ENCODE results near the gene C4A. TPM values are rescaled to one million over a fixed set of nuclear protein-coding genes. Genes with fewer than 3 reads are reported as not detected.

Gene C4A
- total and polyA plus RNA-seq, 7 donors = 3.0 to 13.2 (median 5.6) TPM

DNA sequence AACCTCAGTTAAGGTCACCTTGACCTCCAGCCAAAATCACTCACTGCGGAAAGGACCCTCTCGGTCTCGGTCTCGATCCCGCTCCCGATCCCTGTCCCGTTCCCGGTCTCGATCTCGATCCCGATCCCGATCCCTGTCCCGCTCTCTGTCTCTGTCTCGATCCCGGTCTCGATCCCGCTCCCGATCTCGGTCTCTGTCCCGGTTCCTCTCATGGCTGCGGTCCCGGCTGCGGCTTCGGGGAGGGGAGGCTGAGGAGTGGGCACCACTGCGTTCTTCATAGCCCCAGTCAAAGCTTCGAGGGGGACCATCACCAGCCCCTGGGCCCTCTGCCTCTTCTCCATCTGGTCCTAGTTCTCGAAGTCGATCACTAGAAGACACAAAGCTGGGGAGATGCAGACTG lies 27.3 kb upstream of the C4A start:
- TF ChIP-seq, protein P1, sequence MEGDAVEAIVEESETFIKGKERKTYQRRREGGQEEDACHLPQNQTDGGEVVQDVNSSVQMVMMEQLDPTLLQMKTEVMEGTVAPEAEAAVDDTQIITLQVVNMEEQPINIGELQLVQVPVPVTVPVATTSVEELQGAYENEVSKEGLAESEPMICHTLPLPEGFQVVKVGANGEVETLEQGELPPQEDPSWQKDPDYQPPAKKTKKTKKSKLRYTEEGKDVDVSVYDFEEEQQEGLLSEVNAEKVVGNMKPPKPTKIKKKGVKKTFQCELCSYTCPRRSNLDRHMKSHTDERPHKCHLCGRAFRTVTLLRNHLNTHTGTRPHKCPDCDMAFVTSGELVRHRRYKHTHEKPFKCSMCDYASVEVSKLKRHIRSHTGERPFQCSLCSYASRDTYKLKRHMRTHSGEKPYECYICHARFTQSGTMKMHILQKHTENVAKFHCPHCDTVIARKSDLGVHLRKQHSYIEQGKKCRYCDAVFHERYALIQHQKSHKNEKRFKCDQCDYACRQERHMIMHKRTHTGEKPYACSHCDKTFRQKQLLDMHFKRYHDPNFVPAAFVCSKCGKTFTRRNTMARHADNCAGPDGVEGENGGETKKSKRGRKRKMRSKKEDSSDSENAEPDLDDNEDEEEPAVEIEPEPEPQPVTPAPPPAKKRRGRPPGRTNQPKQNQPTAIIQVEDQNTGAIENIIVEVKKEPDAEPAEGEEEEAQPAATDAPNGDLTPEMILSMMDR (IDR thresholded peaks at IDR 0.05) = no peak
- no peak overlapping the region for H3K4me3 ChIP-seq
- DNase-seq (no peak), ATAC-seq (no peak)
- H3K27ac ChIP-seq = no peak overlapping the region
- WGBS, 3 donors = 96 to 97% (median 96%) methylated on average over 28 of the region's 28 CpGs
- no peaks in the 10 kb centered on the region for H3K27me3 ChIP-seq (ENCODE audit: insufficient read depth in 3 of 3, low read length in 2 of 3)
- no peaks in the 10 kb centered on the region for H3K9me3 ChIP-seq
- intact Hi-C loops (cut with DNase I) = loop anchor here (5.0 kb wide), 4 partner anchors 52 to 407 kb away; partner anchors contain the start of genes LY6G5C (in 2 of the 2), ATP6V1G2 (in 1 of the 2), CSNK2B (in 1 of the 2) and LY6G5B (in 1 of the 2)
- H3K36me3 ChIP-seq (ENCODE audit: insufficient read depth in 1 of 2, low read depth in 1 of 2) = peaks cover 0 to 66% of the 10 kb centered on the region in 2 donors
- H3K4me1 ChIP-seq = peaks cover 10% of the 10 kb centered on the region

DNA sequence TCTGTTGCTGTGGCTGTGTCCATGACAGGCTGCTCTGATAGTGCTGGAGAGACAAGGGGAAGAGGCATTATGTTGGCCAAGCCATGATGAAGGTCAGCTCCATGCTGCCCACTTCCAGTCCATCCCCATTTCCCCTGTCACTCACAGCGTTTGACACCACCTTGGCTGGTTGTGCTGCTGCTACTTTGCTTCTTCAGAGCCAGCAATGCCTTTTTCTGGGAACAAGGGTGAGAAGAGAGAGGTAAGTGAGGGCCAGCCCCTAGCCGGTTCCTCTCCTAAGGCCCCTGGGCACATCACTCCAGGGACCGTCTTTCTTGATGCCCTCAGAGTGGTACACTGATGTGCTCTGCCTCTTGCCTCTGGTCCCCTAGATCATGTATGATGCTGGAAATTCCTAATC lies 25.1 kb upstream of the C4A start:
- Histone ChIP-seq H3K4me1 (peaks cover 10% of the 10 kb centered on the region), H3K9me3 (no peaks in the 10 kb centered on the region), H3K27ac (no peak overlapping the region), H3K4me3 (no peak overlapping the region), H3K36me3 (ENCODE audit: insufficient read depth in 1 of 2, low read depth in 1 of 2) (peaks cover 0 to 77% of the 10 kb centered on the region in 2 donors), H3K27me3 (ENCODE audit: insufficient read depth in 3 of 3, low read length in 2 of 3) (no peaks in the 10 kb centered on the region)
- DNase-seq (no peak), ATAC-seq (no peak)
- intact Hi-C loops (cut with DNase I) = no loop called here
- TF ChIP-seq, protein P1 (IDR thresholded peaks at IDR 0.05) = no peak
- WGBS, 3 donors = 62 to 86% (median 65%) methylated on average over 3 of the region's 3 CpGs

DNA sequence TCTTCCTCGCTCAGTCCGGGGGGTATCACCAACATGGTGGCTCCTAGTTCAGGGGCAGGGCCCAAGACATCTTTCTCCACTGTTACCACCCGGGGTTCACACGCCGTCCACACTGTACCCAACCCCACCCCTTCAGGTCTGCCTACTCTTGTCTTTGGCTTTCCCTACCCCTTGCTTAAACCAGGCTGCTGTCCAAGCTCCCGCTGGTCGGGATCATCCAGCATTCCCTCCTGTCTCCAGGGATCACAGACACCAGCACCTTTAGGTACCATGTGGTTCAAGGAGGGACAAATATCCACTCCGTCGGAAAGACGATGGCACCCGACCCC lies 23.5 kb upstream of the C4A start:
- 6 to 9% (median 8%) methylated on average over 11 of the region's 11 CpGs for WGBS, 3 donors
- Histone ChIP-seq H3K4me1 (peaks cover 10% of the 10 kb centered on the region), H3K36me3 (ENCODE audit: insufficient read depth in 1 of 2, low read depth in 1 of 2) (peaks cover 3 to 77% of the 10 kb centered on the region in 2 donors), H3K4me3 (peak overlapping the region; percentile 88), H3K27ac (peak overlapping the region; percentile 89), H3K9me3 (no peaks in the 10 kb centered on the region), H3K27me3 (ENCODE audit: insufficient read depth in 3 of 3, low read length in 2 of 3) (no peaks in the 10 kb centered on the region)
- TF ChIP-seq, protein P1 (IDR thresholded peaks at IDR 0.05) = no peak
- ATAC-seq (peak in 3 of 4 donors; percentile 1 to 3 (median 2)), DNase-seq (no peak)
- intact Hi-C loops (cut with DNase I) = no loop called here

DNA sequence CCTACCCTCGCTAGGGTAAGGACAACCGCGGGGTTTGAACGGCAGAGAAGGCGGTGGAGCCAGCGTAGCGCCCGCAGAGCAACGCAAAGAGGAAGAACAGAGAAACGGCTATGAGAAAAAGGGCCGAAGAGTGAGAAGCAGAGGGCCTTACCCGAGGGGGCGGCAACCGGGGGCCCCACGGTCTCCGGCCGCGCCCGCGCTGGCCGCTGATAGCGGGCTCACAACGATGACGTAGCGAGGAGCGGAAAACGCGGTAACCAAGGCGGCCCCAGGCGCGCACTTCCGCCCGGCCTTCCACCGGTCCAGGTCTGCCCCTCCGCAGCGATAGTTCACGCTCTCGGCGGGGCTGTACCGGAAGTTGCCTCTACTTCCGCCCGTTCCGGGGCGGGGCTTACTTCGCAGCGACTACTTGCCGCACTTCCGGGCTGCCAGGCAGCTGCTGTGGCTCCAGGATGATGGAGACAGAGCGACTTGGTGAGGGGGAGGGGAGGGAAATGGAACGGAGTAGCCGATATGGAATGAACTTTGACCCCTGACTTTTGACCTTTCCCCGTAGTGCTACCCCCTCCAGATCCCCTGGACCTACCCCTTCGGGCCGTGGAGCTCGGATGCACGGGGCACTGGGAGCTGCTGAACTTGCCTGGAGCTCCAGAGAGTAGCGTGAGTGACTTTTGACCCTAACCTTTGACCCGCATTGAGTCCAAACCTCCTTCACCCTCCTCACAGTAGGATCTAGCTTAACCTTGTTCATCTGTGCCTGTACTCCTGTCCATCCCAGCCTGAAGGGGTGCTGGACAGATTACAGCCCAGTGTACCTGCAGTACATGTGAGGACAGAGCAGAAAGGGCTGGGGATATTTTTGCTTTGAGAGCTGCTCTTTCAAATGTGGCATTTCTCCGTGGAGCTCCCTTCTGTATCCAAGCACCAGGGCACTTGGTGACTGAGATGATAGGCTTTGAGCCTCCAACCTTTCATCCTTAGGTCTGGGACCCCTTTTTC lies 22.8 kb upstream of the C4A start, which contains the start of the genes NELFE and SKIC2:
TSS of gene NELFE (minus strand) at position 231 of the 999 bp plus-strand sequence. CDS start 525 bp downstream, outside the sequence.
TSS of gene SKIC2 (plus strand) at position 435 of the 999 bp plus-strand sequence. CDS start at position 453, 18 bp downstream.
- ATAC-seq (peak; percentile 99 to 100 (median 99)), DNase-seq (peak; percentile 99 to 100)
- Histone ChIP-seq H3K4me3 (peak within 1 kb of the TSS; percentile 88), H3K4me1 (peaks cover 10% of the 10 kb centered on the region), H3K9me3 (no peaks in the 10 kb centered on the region), H3K36me3 (ENCODE audit: insufficient read depth in 1 of 2, low read depth in 1 of 2) (peaks cover 5 to 77% of the 10 kb centered on the region in 2 donors), H3K27ac (peak within 1 kb of the TSS; percentile 89), H3K27me3 (ENCODE audit: insufficient read depth in 3 of 3, low read length in 2 of 3) (no peaks in the 10 kb centered on the region)
- 0 to 1% (median 0%) methylated on average over 47 to 59 of the region's 59 CpGs for WGBS, 3 donors
- intact Hi-C loops (cut with DNase I) = no loop called here
- TF ChIP-seq, protein P1 (IDR thresholded peaks at IDR 0.05) = no peak
